Measurements from ENCODE around the gene CRYL1. TPM values are rescaled to one million over a fixed set of nuclear protein-coding genes. Genes with fewer than 3 reads are reported as not detected.

The CRYL1 gene
- total and polyA plus RNA-seq, 2 of the 8 experiments (the other 6 are each of a cell fraction or from before 2014, with no cell fraction given), result 1.9 to 6.4 TPM

DNA sequence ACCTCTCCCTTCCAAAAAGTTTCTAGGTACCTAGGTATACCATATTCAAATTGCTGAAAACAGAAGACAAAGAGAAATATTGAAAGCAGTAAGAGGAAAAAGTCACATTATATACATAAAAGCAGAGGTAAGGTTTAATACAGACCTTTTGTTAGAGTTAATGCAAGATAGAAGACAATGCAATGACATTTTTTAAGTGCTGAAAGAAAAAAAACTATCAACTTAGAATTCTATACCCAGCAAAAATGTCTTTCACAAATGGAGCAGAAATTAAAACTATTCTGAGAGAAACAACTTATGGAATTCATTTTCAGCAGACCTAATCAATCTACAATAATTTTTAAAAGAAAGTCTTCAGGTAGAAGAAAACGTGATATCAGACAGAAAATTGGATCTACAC, 77.2 kb downstream of the CRYL1 start (continued):
- no peak for TF ChIP-seq HDAC2 (IDR thresholded peaks at IDR 0.05; ENCODE audit: borderline replicate concordance in 1 of 2, low read depth in 2 of 2, low read length in 2 of 2)
- TF ChIP-seq HDAC6 (IDR thresholded peaks at IDR 0.05; ENCODE audit: low read depth, low read length), result no peak
- TF ChIP-seq GTF2F1 (IDR thresholded peaks at IDR 0.05; ENCODE audit: borderline replicate concordance, low read depth, low read length), result no peak
- TF ChIP-seq CBX5 (IDR thresholded peaks at IDR 0.05; ENCODE audit: low read depth, low read length), result no peak
